Measurements from ENCODE around the gene CAPN15. TPM values are rescaled to one million over a fixed set of nuclear protein-coding genes. Genes with fewer than 3 reads are reported as not detected.

The CAPN15 gene
- total RNA-seq, 2 experiments from 2014 or later: 76.4 to 81.2 TPM

DNA sequence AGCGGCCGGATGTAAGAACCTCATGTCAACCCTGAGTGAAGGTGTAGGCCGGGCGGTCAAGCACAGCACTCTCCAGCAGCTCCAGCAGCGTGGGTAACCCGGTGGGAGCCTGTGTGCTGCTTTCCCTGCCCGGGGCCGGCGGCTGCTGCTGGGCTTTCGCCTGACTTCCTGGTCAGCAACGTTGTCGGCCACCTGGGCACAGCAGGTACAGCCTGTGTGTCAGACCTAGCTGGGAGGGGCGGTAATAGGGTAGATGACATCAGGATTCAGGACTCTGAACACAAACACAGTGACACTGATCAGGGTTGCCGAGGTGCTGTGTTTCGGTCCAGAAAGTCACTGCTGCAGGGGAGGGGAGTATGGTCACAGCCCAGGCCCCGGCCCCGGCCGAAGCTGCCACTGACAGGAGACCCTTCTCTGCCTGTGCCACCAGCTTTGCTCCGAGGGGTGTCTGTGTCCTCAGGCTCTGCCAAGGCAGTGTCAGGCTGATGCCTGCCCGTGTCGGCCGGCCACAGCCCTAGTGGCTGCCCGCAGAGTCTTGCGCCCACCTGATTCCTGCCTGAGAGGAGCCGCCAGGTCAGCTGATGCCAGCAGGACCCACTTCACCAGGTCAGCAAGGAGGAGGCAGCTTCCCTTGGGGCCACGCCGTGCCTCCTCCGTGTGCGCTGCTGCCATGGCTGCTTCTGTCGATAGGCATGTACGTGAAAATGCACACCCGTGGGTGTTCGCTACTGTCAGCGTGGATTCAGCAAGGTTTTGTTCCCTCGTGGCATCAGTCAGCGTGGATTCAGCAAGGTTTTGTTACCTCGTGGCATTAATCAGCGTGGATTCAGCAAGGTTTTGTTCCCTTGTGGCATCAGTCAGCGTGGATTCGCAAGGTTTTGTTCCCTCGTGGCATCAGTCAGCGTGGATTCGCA lies 71.6 kb downstream of the CAPN15 start:
- ATAC-seq: no peak
- ChIA-PET CTCF (interaction anchor here (1.9 kb wide), 1 partner anchor 10 kb away, joined by 9 read pairs; no protein-coding TSS in a partner anchor), POLR2A (no interaction called here)
- Mint-ChIP-seq H3K27me3 (no peaks in the 10 kb centered on the region), H3K27ac (no peak overlapping the region), H3K4me1 (ENCODE audit: low read depth) (peaks cover 12% of the 10 kb centered on the region), H3K36me3 (ENCODE audit: low read depth) (no peaks in the 10 kb centered on the region), H3K4me3 (no peak overlapping the region), H3K9me3 (no peaks in the 10 kb centered on the region)
- DNase-seq: no peak
- intact Hi-C loops (cut with micrococcal nuclease): no loop called here
- TF ChIP-seq, protein P1, sequence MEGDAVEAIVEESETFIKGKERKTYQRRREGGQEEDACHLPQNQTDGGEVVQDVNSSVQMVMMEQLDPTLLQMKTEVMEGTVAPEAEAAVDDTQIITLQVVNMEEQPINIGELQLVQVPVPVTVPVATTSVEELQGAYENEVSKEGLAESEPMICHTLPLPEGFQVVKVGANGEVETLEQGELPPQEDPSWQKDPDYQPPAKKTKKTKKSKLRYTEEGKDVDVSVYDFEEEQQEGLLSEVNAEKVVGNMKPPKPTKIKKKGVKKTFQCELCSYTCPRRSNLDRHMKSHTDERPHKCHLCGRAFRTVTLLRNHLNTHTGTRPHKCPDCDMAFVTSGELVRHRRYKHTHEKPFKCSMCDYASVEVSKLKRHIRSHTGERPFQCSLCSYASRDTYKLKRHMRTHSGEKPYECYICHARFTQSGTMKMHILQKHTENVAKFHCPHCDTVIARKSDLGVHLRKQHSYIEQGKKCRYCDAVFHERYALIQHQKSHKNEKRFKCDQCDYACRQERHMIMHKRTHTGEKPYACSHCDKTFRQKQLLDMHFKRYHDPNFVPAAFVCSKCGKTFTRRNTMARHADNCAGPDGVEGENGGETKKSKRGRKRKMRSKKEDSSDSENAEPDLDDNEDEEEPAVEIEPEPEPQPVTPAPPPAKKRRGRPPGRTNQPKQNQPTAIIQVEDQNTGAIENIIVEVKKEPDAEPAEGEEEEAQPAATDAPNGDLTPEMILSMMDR (IDR thresholded peaks at IDR 0.05): no peak

DNA sequence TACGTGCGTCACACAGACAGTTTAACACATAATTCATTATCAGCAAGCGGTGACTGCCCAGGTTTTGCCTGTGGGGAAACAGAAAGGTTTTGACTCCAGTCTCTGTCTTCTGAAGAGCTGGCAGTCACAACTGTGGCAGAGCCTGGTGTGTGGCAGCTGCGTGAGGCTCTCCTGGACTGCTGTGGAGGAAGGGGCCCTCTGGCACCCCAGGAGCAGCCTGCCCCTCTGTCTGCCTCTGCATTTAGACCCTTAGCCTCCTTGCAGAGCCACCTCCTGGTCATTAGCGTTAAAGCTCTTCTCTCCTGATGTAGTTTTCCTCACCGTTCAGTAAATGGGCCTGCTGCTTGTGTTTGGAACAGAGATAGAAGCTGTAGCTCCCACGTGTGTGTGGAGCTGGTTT lies 73.3 kb downstream of the CAPN15 start:
- Mint-ChIP-seq H3K27me3 (no peaks in the 10 kb centered on the region), H3K4me3 (no peak overlapping the region), H3K4me1 (ENCODE audit: low read depth) (peaks cover 12% of the 10 kb centered on the region), H3K9me3 (no peaks in the 10 kb centered on the region), H3K36me3 (ENCODE audit: low read depth) (peaks cover 3% of the 10 kb centered on the region), H3K27ac (no peak overlapping the region)
- TF ChIP-seq, protein P1 (IDR thresholded peaks at IDR 0.05): no peak
- ChIA-PET POLR2A (interaction anchor here (1.1 kb wide), 1 partner anchor 12 kb away, joined by 4 read pairs; no protein-coding TSS in a partner anchor), CTCF (interaction anchor here (0.9 to 1.9 kb wide), 3 partner anchors 9 to 82 kb away, joined by 3 to 9 read pairs (median 3); no protein-coding TSS in a partner anchor)
- intact Hi-C loops (cut with micrococcal nuclease): no loop called here
- ATAC-seq (peak; percentile 51), DNase-seq (no peak)

DNA sequence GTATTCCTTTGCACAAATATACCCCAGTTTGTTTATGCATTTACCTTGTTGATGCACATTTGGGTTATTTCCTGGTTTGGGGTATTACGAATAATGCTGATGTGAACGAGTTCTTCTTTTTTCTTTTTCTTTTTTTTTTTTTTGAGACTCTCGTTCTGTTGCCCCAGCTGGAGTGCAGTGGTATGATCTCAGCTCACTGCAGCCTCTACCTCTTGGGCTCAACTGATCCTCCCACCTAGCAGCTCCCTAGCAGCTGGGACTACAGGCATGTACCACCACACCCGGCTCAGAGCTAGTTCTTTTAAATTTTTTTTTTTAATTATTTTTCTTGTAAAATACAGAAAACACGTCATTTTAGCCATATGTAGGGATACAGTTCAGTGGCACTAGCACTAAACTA lies 76.4 kb downstream of the CAPN15 start:
- no peak overlapping the region for H3K27ac Mint-ChIP-seq
- ATAC-seq: no peak
- intact Hi-C loops (cut with micrococcal nuclease): no loop called here
- peaks cover 15% of the 10 kb centered on the region for H3K4me1 Mint-ChIP-seq (ENCODE audit: low read depth)
- POLR2A ChIA-PET: no interaction called here
- CTCF ChIA-PET: interaction anchor here (1.3 kb wide), 1 partner anchor 58 kb away, joined by 3 read pairs; no protein-coding TSS in a partner anchor
- peaks cover 3% of the 10 kb centered on the region for H3K36me3 Mint-ChIP-seq (ENCODE audit: low read depth)
- H3K4me3 Mint-ChIP-seq: no peak overlapping the region
- H3K9me3 Mint-ChIP-seq: no peaks in the 10 kb centered on the region
- no peaks in the 10 kb centered on the region for H3K27me3 Mint-ChIP-seq
- TF ChIP-seq, protein P1 (IDR thresholded peaks at IDR 0.05): no peak
- DNase-seq: no peak

Small RNA genes lying within 50 kb of the gene (microRNA-seq; reads per million reads assigned to microRNA genes)
- gene MIR3176 (ENCODE audit: borderline microRNAs expressed, borderline replicate concordance): 53.6 reads per million, percentile 61 among the genes with 10 or more reads in this experiment
- not detected for gene MIR5587 (ENCODE audit: borderline microRNAs expressed, borderline replicate concordance)

Other genes starting within 250 kb of the CAPN15 start
- not detected for gene ARHGDIG, start 247.1 kb upstream of the CAPN15 start, total RNA-seq
- not detected for gene PDIA2, start 244.5 kb upstream of the CAPN15 start, total RNA-seq
- gene AXIN1, start 175.0 kb upstream of the CAPN15 start, total RNA-seq: 10 to 100 TPM; 24.1 to 24.9 TPM
- gene MRPL28, start 157.2 kb upstream of the CAPN15 start, total RNA-seq: 10 to 100 TPM; 95.0 to 98.2 TPM
- 10 to 100 TPM; 21.9 to 24.8 TPM for gene PGAP6, start 145.7 kb upstream of the CAPN15 start, total RNA-seq
- gene NME4, start 130.5 kb upstream of the CAPN15 start, total RNA-seq: 10 to 100 TPM; 22.9 to 24.2 TPM
- 1 to 10 TPM; 9.7 to 10.0 TPM for gene DECR2, start 125.8 kb upstream of the CAPN15 start, total RNA-seq
- gene RAB11FIP3, start 102.1 kb upstream of the CAPN15 start, total RNA-seq: 10 to 100 TPM; 18.7 to 20.4 TPM
- not detected for gene PRR35, start 32.7 kb downstream of the CAPN15 start, total RNA-seq
- gene NHLRC4, start 39.3 kb downstream of the CAPN15 start, total RNA-seq: under 1 TPM; 0.41 to 0.72 TPM
- 10 to 100 TPM; 18.5 to 18.6 TPM for gene PIGQ, start 42.3 kb downstream of the CAPN15 start, total RNA-seq
- 1 to 10 TPM; 8.1 to 8.8 TPM for gene RAB40C, start 62.4 kb downstream of the CAPN15 start, total RNA-seq
- under 1 TPM in 1 of 2 experiments, not detected in 1; 0.25 TPM for gene WFIKKN1, start 103.3 kb downstream of the CAPN15 start, total RNA-seq
- gene METTL26, start 108.6 kb downstream of the CAPN15 start, total RNA-seq: 100 to 1,000 TPM; 119 to 133 TPM
- gene MCRIP2, start 114.1 kb downstream of the CAPN15 start, total RNA-seq: 10 to 100 TPM; 60.7 to 62.7 TPM
- 10 to 100 TPM; 89.6 to 90.7 TPM for gene WDR90, start 121.7 kb downstream of the CAPN15 start, total RNA-seq
- gene RHOT2, start 140.4 kb downstream of the CAPN15 start, total RNA-seq: 100 to 1,000 TPM; 110 TPM
- under 1 TPM; 0.79 to 0.89 TPM for gene RHBDL1, start 148.0 kb downstream of the CAPN15 start, total RNA-seq
- gene STUB1, start 152.7 kb downstream of the CAPN15 start, total RNA-seq: 10 to 100 TPM; 57.1 to 61.7 TPM
- 10 to 100 TPM; 26.2 to 28.7 TPM for gene JMJD8, start 156.6 kb downstream of the CAPN15 start, total RNA-seq
- 10 to 100 TPM; 17.6 to 18.7 TPM for gene WDR24, start 162.7 kb downstream of the CAPN15 start, total RNA-seq
- gene FBXL16, start 178.1 kb downstream of the CAPN15 start, total RNA-seq: 1 to 10 TPM; 5.9 to 8.0 TPM
- gene METRN, start 187.4 kb downstream of the CAPN15 start, total RNA-seq: 10 to 100 TPM; 37.2 to 43.1 TPM
- 10 to 100 TPM; 34.3 to 38.4 TPM for gene ANTKMT, start 193.4 kb downstream of the CAPN15 start, total RNA-seq
- 1 to 10 TPM; 4.6 to 5.7 TPM for gene CCDC78, start 198.7 kb downstream of the CAPN15 start, total RNA-seq
- 10 to 100 TPM; 28.8 to 32.6 TPM for gene HAGHL, start 199.4 kb downstream of the CAPN15 start, total RNA-seq
- 10 to 100 TPM; 21.3 to 25.0 TPM for gene CIAO3, start 213.3 kb downstream of the CAPN15 start, total RNA-seq
- not detected for gene MSLN, start 233.0 kb downstream of the CAPN15 start, total RNA-seq